K562 (cell line): ENCODE data around the gene CAST. TPM values are rescaled to one million over a fixed set of nuclear protein-coding genes. Genes with fewer than 3 reads are reported as not detected.

ENCODE experiments used
- ATAC-seq: fragments of 200-7000 bp; cut with Tn5 transposase; 3 replicates; pipeline ENCODE4 v1.9.1; 2020; ENCODE audit warnings: moderate library complexity
- BruUV-seq: library from RNA; stranded (reverse); fragments of 400-500 nt; replicated peaks from 2 replicates; lab custom pipeline; 2021; lab: Mats Ljungman, UMichigan
- CTCF ChIA-PET: fragments of 300-600 bp; formaldehyde crosslinking; extraction: SDS; loops from one replicate; lab custom pipeline; 2021; ENCODE audit warnings: low intra/inter-chr PET ratio; lab: Yijun Ruan, JAX
- POLR2A ChIA-PET: fragments of 300-600, 350-650 bp; sonication (Branson Sonifier 250); formaldehyde crosslinking; extraction: SDS; loops from one replicate; lab custom pipeline; 2021; ENCODE audit warnings: antibody characterized with exemption, inconsistent platforms; lab: Yijun Ruan, JAX
- DNase-seq, 4 experiments: peaks; one replicate each; pipeline versions ENCODE4 v3.0.0 to v3.0.0-alpha.2; 2011 to 2018; ENCODE audit warnings: low spot score in 3 of 4, mixed read lengths in 3 of 4; ENCODE audit errors: extremely low read depth in 1 of 4
- FAIRE-seq: peaks from 2 replicates; lab custom pipeline; 2011; peaks lifted over from hg19 to GRCh38; lab: Jason Lieb, UNC
- H2AFZ ChIP-seq: 2 replicates; pipeline ENCODE4 v1.6.0; 2011; ENCODE audit warnings: low read depth, low read length, control low read depth, inconsistent platforms
- H3K27ac ChIP-seq: fragments of 200-600 bp; 3 replicates; pipeline ENCODE4 v1.8.0; 2011; ENCODE audit warnings: low read depth, mild to moderate bottlenecking, control low read depth, inconsistent platforms, low read length, moderate library complexity, mixed read lengths; ENCODE audit errors: extremely low read depth
- H3K27me3 ChIP-seq, 2 experiments: fragments of 300-600 bp in 1 of 2; 2 replicates in 1 of 2; 3 replicates in 1 of 2; pipeline versions ENCODE4 v1.6.0 to v1.8.0; 2011; ENCODE audit warnings: inconsistent platforms in 2 of 2, low read length in 2 of 2, mild to moderate bottlenecking in 1 of 2, mixed read lengths in 1 of 2, moderate library complexity in 1 of 2; ENCODE audit not compliant: control insufficient read depth in 2 of 2, insufficient read depth in 2 of 2
- H3K36me3 ChIP-seq: fragments of 300-600 bp; 3 replicates; pipeline ENCODE4 v1.8.0; 2011; ENCODE audit warnings: mild to moderate bottlenecking, low read length, inconsistent platforms; ENCODE audit not compliant: control insufficient read depth, insufficient read depth
- H3K4me1 ChIP-seq, 2 experiments: fragments of 200-600 bp in 1 of 2; replicated peaks in 1 of 2; 2 replicates in 1 of 2; 3 replicates in 1 of 2; pipeline versions ENCODE4 v1.5.1 to v1.8.0; 2011; ENCODE audit warnings: inconsistent platforms in 2 of 2, low read length in 2 of 2, mild to moderate bottlenecking in 1 of 2, mixed read lengths in 1 of 2, moderate library complexity in 1 of 2; ENCODE audit not compliant: control insufficient read depth in 2 of 2, insufficient read depth in 2 of 2
- H3K4me2 ChIP-seq: 2 replicates; pipeline ENCODE4 v1.6.1; 2011; ENCODE audit warnings: low read length, control low read depth, inconsistent platforms, mixed read lengths; ENCODE audit not compliant: insufficient read depth
- H3K4me3 ChIP-seq: fragments of 200-600 bp; sonication (generic), shearing (Covaris generic); 2 replicates; pipeline ENCODE4 v1.5.1; 2016; ENCODE audit warnings: control low read depth, inconsistent platforms
- H3K79me2 ChIP-seq: fragments of 200-600 bp; 3 replicates; pipeline ENCODE4 v1.8.0; 2011; ENCODE audit warnings: low read length, inconsistent platforms; ENCODE audit not compliant: control insufficient read depth, insufficient read depth
- H3K9ac ChIP-seq, 2 experiments: 2 replicates each; pipeline versions ENCODE4 v1.6.0 to v1.6.1; 2011; ENCODE audit warnings: low read depth in 2 of 2, low read length in 2 of 2, control low read depth in 1 of 2, inconsistent platforms in 1 of 2, mild to moderate bottlenecking in 1 of 2, mixed read lengths in 1 of 2; ENCODE audit not compliant: insufficient read depth in 1 of 2
- H3K9me1 ChIP-seq: one replicate; pipeline ENCODE4 v1.6.0; 2011; ENCODE audit warnings: inconsistent platforms, mild to moderate bottlenecking, low read length, moderate library complexity; ENCODE audit not compliant: control insufficient read depth, insufficient read depth
- H3K9me3 ChIP-seq: replicated peaks from 2 replicates; pipeline ENCODE4 v1.5.1; 2011; ENCODE audit warnings: low read depth, low read length, inconsistent platforms; ENCODE audit not compliant: control insufficient read depth, insufficient read depth
- H4K20me1 ChIP-seq: replicated peaks from 2 replicates; pipeline ENCODE4 v1.6.1; 2011; ENCODE audit warnings: low read length, inconsistent platforms, mixed read lengths; ENCODE audit not compliant: control insufficient read depth, insufficient read depth
- BRD4 ChIP-seq: fragments of 200-600 bp; sonication (generic); IDR thresholded peaks from 2 replicates; pipeline ENCODE4 v1.6.1; 2017; ENCODE audit warnings: inconsistent platforms
- GABPA ChIP-seq: fragments of 200-800 bp; sonication (Bioruptor generic); conservative IDR thresholded peaks from 2 replicates; pipeline ENCODE4 v1.6.1; 2016; ENCODE audit warnings: low read depth, missing genetic modification characterization, missing compliant biosample characterization
- GABPB2 ChIP-seq: fragments of 250-450 bp; sonication (Bioruptor Pico); conservative IDR thresholded peaks from 2 replicates; pipeline ENCODE4 v1.5.1; 2021; ENCODE audit warnings: mild to moderate bottlenecking
- GATAD2A ChIP-seq: fragments of 450-650 bp; IDR thresholded peaks from 2 replicates; pipeline ENCODE4 v1.6.1; 2017
- KDM1A ChIP-seq, 2 experiments: fragments of 450-650 bp; IDR thresholded peaks; 2 replicates each; pipeline ENCODE4 v1.6.1; 2016; ENCODE audit warnings: mild to moderate bottlenecking in 2 of 2
- MCM3 ChIP-seq: fragments of 450-650 bp; IDR thresholded peaks from 2 replicates; pipeline ENCODE4 v1.6.1; 2016
- MIER1 ChIP-seq: fragments of 450-650 bp; IDR thresholded peaks from 2 replicates; pipeline ENCODE4 v1.6.1; 2016; ENCODE audit warnings: antibody characterized with exemption, mild to moderate bottlenecking, low read depth
- TCF15 ChIP-seq: fragments of 250-450 bp; sonication (Bioruptor Pico); IDR thresholded peaks from 2 replicates; pipeline ENCODE4 v1.8.0; 2022; ENCODE audit warnings: moderate library complexity, mild to moderate bottlenecking, inconsistent platforms
- ZNF212 ChIP-seq: fragments of 450-650 bp; formaldehyde crosslinking; IDR thresholded peaks from 2 replicates; pipeline ENCODE4 v1.4.0; 2020; ENCODE audit warnings: mild to moderate bottlenecking
- ZNF23 ChIP-seq: fragments of 250-450 bp; sonication (Bioruptor Pico); IDR thresholded peaks from 2 replicates; pipeline ENCODE4 v1.4.0; 2020; ENCODE audit warnings: mild to moderate bottlenecking
- ZNF57 ChIP-seq: fragments of 450-650 bp; formaldehyde crosslinking; IDR thresholded peaks from 2 replicates; pipeline ENCODE4 v1.4.0; 2020; ENCODE audit warnings: mild to moderate bottlenecking, moderate library complexity
- ZNF785 ChIP-seq: fragments of 250-450 bp; sonication (Bioruptor Pico); IDR thresholded peaks from 2 replicates; pipeline ENCODE4 v1.4.0; 2020; ENCODE audit warnings: mild to moderate bottlenecking
- WGBS: fragments of 100-300 bp; shearing (Covaris generic); methylation state at CpG from one replicate; pipeline ENCODE4 v1.1.6; 2016; ENCODE audit warnings: low coverage, mixed read lengths; ENCODE audit not compliant: insufficient coverage; ENCODE audit errors: missing lambda C conversion rate; 5-methylcytosine and 5-hydroxymethylcytosine counted together
- in situ Hi-C: fragments of 300-500 bp; cut with MboI; formaldehyde crosslinking; loops from 4 replicates; pipeline ENCODE4 v1.15.0; 2018; ENCODE audit warnings: inconsistent platforms, mixed read lengths
- intact Hi-C: fragments of 100-400 bp; cut with micrococcal nuclease; formaldehyde crosslinking; loops from 2 replicates; pipeline ENCODE4 v1.14.2; 2022
- polyA plus RNA-seq, 8 experiments: library from polyadenylated mRNA; depleted of rRNA in 4 of 8; stranded (reverse) in 5 of 8; unstranded in 3 of 8; fragments of >200 nt; fragmentation: Nextera tagmentation in 2 of 8; fragmentation: Illumina TruSeq in 1 of 8; extraction: Ambion mirVana in 2 of 8; extraction: Trizol in 1 of 8; gene quantifications; 2 replicates each; pipeline versions ENCODE4 v1.2.1 to v1.2.3, GENCODE V29; 2011 to 2014; ENCODE audit warnings: inconsistent platforms in 1 of 8, missing spikeins in 1 of 8
- total RNA-seq, 7 experiments: library from RNA; depleted of rRNA in 6 of 7; stranded (reverse); fragments of >200 nt in 6 of 7; fragmentation: Illumina TruSeq in 2 of 7; extraction: Trizol in 2 of 7; gene quantifications; 2 replicates each; pipeline versions ENCODE4 v1.2.1 to v1.2.3, GENCODE V29; 2011 to 2021; ENCODE audit warnings: low replicate concordance in 1 of 7

Gene CAST
- total and polyA plus RNA-seq, 9 of the 15 experiments (the other 6 are each of a cell fraction or from before 2014, with no cell fraction given) = 55.5 to 136 (median 86.1) TPM

DNA sequence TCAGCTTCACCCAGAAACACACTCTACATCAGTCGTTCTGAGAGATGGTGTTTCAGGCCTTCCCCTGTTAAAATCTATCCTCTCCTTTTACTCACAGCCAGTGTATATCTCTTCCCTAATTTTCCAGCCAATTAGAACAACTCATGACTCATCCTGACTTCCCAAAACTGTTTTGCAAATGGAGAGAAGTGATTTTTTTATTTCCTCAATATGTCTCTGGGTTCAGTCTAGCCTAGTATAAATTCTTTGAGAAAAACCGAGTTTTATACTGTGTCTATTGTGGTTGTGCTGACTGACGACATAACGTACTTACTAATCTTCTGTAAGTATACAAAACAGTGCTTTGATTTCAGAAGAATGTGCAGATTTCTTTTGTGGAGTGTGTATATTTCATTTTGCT lies 28.4 kb upstream of the CAST start:
- CTCF ChIA-PET = no interaction called here
- TF ChIP-seq GABPA (tag) = no peak
- TF ChIP-seq ZNF57 = no peak
- no peak for TF ChIP-seq GABPB2 (CRISPR knock-in tag)
- no peak for DNase-seq

DNA sequence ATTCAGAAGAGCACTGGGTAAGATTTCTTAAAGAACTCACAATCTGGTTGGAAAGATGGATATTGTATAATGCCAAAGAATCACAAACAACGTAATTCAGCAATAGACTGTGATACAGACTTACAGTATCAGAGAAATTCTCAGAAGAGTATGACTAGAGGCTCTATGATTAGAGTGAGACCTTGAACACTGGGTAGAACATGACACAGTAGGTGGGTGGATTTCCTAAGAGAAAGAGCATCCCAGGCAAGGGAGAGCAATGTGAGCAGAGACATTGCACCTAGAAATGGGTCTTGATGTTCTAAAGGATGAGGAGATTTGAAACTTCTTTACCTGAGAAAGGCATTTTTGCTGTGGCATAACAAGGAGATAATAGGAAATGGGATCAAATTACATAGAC lies 27.3 kb upstream of the CAST start:
- no peak for TF ChIP-seq GATAD2A
- TF ChIP-seq MIER1 = no peak
- TF ChIP-seq ZNF23 = no peak
- TF ChIP-seq KDM1A (IDR thresholded peaks at IDR 0.05) = no peak
- TF ChIP-seq ZNF212 (CRISPR knock-in tag) = no peak
- no peak for TF ChIP-seq MCM3
- no peak for TF ChIP-seq ZNF785 (CRISPR knock-in tag)
- TF ChIP-seq TCF15 = no peak
- TF ChIP-seq BRD4 = no peak
- ATAC-seq = no peak
- H3K27ac ChIP-seq = no peak overlapping the region
- no peaks in the 10 kb centered on the region for H3K9me1 ChIP-seq
- no peak for DNase-seq
- no peaks in the 10 kb centered on the region for H4K20me1 ChIP-seq
- no peaks in the 10 kb centered on the region for H3K4me1 ChIP-seq
- BruUV-seq = no TSS peak
- CTCF ChIA-PET = no interaction called here
- no peaks in the 10 kb centered on the region for H3K36me3 ChIP-seq
- H2AFZ ChIP-seq = no peak overlapping the region
- no peak overlapping the region for H3K4me3 ChIP-seq
- 0% methylated on average over 1 of the region's 1 CpG for WGBS
- POLR2A ChIA-PET = interaction anchor here (0.8 kb wide), 1 partner anchor 293 kb away, joined by 4 read pairs; no protein-coding TSS in a partner anchor
- H3K9me3 ChIP-seq = no peaks in the 10 kb centered on the region
- H3K9ac ChIP-seq = no peak overlapping the region
- intact Hi-C loops (no loop called here), in situ Hi-C loops (no loop called here)
- no peak for FAIRE-seq
- no peak overlapping the region for H3K4me2 ChIP-seq
- no peaks in the 10 kb centered on the region for H3K79me2 ChIP-seq
- H3K27me3 ChIP-seq = peaks cover 6% of the 10 kb centered on the region in 2 experiments; a peak in 3 of 5 replicates

More for the DNA sequence above, 28.4 kb upstream of the CAST start:
- no peak overlapping the region for H3K27ac ChIP-seq
- H4K20me1 ChIP-seq = no peaks in the 10 kb centered on the region
- H3K4me1 ChIP-seq = no peaks in the 10 kb centered on the region
- WGBS = 0% methylated on average over 4 of the region's 4 CpGs
- in situ Hi-C loops = no loop called here
- POLR2A ChIA-PET = no interaction called here
- H3K79me2 ChIP-seq = no peaks in the 10 kb centered on the region
- FAIRE-seq (no peak), ATAC-seq (no peak)
- H3K9ac ChIP-seq = no peak overlapping the region
- H3K9me3 ChIP-seq = no peaks in the 10 kb centered on the region
- H3K4me2 ChIP-seq = no peak overlapping the region
- intact Hi-C loops = no loop called here
- H3K27me3 ChIP-seq = peaks cover under 1 to 5% of the 10 kb centered on the region in 2 experiments; a peak in 3 of 5 replicates
- H3K4me3 ChIP-seq = no peak overlapping the region
- no peaks in the 10 kb centered on the region for H3K9me1 ChIP-seq
- H3K36me3 ChIP-seq = no peaks in the 10 kb centered on the region
- no peak overlapping the region for H2AFZ ChIP-seq
- BruUV-seq = no TSS peak
